ENCODE measurements around the gene MRPS27.

MRPS27 gene

GRCh38 chr5:72319976-72320752 is at the start of gene MRPS27, which contains the start of gene PTCD2:
Gene MRPS27 (minus strand): TSS chr5:72320240. CDS start chr5:72320221, 19 bp downstream.
Gene PTCD2 (plus strand): TSS chr5:72320373. CDS start chr5:72320383, 10 bp downstream.
- DNase-seq (ENCODE audit: low read depth in 1 of 2, low spot score in 1 of 2): peak; percentile 81 to 90

- no peak for DNase-seq (ENCODE audit: low read depth in 1 of 2, low spot score in 1 of 2)
Measured at GRCh38 chr5:72369711-72370110, 49.7 kb upstream of the MRPS27 start.

GRCh38 chr5:72369301-72369700 is 49.3 kb upstream of the MRPS27 start:
- no peak for DNase-seq (ENCODE audit: low read depth in 1 of 2, low spot score in 1 of 2)

GRCh38 chr5:72368271-72368670 is 48.2 kb upstream of the MRPS27 start:
- no peak for DNase-seq (ENCODE audit: low read depth in 1 of 2, low spot score in 1 of 2)

DNA sequence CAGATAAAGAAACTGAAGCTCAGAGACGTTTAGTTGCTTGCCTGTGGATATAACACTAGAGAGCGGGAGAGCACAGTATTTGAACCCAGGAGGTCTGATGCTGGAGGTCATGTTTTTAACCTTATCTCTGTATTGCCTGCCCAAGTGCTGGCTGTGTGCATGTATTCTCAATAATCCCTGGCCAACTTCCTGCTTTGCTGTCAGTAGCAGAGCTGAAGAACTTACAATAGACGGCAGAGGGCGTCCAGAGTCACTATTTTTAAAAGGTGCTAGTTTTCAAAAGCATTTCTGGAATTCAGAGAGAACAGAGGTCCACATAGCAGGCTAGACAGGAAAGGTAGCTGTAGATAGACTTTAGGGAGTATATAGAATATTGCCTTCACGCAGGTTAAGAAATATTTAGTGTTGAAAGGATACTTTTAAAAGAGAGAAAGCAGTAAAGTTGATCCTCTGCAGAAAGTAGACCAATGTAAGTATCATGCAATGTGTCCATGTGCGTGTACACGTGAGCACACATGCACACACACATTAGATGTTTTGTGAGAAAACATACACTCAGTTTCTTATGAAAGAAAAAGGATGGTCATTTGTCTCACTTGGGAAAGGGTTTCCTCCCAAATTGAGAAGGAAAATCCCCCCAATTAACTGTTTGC is 46.4 kb upstream of the MRPS27 start:
- no peak for DNase-seq (ENCODE audit: low read depth in 1 of 2, low spot score in 1 of 2)

DNA sequence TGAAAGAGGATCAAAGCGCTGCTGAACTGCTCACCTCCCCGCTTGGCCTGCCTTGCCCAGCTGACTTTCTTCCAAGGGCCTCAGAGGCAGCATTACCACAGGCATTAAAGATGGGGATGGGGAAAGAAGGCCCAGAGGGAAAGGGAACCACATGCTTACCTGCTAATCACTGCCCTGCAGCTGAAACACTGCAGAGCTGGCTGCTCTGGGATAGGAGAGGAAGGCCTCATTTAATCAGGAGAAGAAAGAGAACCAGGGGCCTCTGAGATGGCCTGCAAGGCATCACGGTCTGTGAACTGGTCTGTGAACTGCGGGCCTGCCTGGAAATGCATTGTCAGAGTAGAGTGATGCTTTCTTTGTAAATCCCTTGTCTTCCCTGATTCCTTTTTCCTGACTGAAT is 44.9 kb upstream of the MRPS27 start:
- no peak for DNase-seq (ENCODE audit: low read depth in 1 of 2, low spot score in 1 of 2)

DNA sequence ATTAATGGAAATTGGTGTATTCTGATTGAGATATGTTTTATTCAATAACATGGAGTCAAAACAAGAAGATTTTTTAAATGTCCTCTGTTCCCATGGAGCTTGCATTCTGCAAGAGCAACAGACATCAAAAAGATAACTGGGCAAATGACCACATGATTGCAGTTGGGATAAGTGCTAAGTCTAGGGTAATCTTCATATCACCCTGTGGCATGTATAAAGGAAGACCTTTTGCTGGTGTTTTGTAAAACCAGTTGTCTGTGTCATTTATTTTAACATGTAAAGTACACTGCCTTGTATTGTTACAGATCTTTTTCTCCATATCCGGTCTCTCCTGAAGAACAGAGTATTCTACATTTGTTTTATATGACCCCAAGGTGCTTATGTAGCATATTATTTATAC is 44.1 kb upstream of the MRPS27 start:
- no peak for DNase-seq (ENCODE audit: low read depth in 1 of 2, low spot score in 1 of 2)

DNA sequence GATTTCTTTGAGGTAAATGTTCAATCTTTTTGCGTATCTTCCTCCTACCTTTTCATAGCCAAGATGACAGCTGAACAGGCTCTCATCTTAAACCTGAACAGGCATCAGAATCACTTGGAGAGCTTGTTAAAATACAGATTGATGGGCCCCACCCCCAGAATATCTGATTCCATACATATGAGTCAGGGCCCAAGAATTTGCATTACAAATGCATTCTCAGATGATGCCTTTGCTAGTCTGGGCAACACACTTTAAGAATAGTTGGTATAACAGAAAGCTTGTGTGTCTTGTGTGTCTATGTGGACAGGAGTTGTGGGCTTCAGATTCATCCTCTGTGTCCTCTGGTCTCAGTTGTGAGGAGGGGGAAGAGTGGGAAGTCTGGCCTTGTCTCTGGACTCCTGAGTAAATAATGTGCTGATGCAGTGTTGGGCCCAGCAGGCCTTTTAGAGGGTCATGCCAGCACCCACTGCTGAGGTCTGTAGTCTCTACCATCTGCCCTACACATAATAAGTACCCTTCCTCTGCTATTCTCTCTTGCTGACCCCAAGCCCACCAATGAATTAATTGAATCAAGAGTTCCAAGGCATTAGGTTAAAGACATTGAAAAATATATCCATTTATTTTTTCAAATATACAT is 43.2 kb upstream of the MRPS27 start:
- no peak for DNase-seq (ENCODE audit: low read depth in 1 of 2, low spot score in 1 of 2)

DNA sequence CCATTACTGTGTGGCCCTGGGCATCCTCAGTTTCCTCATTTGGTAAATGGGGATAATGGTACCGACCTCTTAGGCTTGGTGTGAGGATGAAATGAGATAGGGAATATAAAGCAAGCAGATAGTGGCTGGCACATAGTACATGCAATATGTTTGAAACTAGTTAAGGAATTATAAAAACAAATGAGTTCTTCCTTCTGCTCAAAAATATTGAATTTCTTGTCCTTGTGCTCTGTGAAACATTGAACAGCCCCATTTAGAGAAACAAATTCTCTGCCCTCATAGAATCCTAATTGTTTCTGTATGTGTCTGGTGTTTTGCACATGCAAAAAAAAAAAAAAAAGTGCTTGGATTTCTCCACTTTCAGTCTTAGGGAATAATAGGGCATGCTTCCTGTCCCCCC is 39.8 kb upstream of the MRPS27 start:
- DNase-seq (ENCODE audit: low read depth in 1 of 2, low spot score in 1 of 2): no peak

DNA sequence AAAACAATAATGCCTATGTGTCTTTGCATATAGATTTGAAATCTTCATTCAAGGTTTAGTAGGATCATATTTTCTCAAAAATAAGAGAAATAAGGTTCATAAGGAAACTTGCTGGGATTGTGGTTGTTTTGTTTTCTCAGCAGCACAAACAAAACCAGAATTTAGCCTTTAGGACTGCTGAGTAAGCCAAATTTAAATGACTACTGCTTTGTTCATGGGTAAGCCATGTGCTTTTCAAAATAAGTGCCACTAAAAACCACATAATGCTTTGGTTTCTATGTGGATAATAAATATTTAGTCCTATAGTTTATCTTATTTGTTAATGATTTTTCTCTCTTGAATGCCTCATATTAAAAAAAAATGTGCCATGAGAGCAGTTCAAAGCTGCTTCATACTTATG is 38.9 kb upstream of the MRPS27 start:
- DNase-seq (ENCODE audit: low read depth in 1 of 2, low spot score in 1 of 2): no peak

DNA sequence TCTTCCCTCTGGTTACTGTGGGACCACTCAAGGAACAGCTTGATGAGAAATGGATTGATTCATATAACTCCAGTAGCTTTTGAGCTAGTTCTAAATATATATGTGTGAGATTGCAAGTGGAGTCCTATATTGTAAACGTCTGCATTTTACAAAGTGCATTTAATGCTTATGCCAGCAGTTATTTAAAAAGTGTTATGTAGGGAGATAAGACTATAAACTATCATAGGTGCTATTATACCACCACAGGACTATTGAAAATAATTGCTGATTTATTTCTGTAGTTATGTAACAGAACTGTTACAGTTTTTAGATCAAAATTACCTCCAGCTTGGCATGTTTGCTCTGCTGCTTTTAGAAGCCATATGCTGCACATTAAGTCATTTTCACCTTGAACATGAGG is 36.3 kb upstream of the MRPS27 start:
- no peak for DNase-seq (ENCODE audit: low read depth in 1 of 2, low spot score in 1 of 2)

DNA sequence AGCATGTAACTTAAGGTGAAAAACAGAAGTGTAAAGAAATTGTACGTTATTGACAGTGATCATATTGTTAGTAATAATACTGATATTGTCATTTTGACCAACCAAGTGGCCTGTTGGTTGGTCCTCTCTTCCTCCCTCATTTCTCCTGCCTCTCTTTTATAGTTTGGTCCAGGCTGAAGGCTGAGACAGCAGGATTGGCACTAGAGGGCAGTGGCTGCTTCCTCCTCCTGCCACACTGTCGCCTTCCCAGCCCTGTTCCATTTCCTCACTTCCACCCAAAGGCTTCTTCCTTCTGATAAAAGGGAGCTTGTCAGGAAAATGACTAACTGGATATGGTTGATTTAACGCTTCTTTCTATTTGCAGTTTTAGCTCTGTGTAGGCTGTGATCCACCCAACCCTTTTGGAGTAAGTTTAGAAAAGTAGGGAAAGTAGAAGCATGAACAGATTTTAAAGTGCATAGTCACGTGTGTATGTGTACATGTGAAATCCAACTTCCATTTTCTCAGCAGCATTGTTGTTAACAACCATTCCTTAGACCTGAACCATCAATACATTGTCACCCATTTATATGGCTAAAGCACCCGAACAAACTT is 35.8 kb upstream of the MRPS27 start:
- no peak for DNase-seq (ENCODE audit: low read depth in 1 of 2, low spot score in 1 of 2)

DNA sequence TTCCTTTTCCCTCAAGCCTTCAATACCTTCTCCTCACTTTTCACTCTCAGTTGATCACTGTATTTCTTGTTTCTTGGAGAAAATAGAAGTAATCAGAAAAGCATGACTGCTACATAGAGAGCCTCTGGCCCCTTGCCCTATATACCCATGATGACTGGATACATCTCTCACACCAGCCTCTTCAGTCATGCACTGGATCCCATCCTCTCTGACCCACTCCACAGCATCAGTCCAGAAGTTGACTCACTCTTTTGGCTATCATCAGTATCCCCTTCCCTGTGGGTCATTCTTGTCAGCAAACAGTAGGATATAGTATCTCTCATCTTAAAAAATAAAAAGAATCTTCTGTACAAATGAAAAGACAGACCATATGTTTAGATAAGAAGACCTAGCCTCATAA is 33.0 kb upstream of the MRPS27 start:
- DNase-seq (ENCODE audit: low read depth in 1 of 2, low spot score in 1 of 2): no peak

DNA sequence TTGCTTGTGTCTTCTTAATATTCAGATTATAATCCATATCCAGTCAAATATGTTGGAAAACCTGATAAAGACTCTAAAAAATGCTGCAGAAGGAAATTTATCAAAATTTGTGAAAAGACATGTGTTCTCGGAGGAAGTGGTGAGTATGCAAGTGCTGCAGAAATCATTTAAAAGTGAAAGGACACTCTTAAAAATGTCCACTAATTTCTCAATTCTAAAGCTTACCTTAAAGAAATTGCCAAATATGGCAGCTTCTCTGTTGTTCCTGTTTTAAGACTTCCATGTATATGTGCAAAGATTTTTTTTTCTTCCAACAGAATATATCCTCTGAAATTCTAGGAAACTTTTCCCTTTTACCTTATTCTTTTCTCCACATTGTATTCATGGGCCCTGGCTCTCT is 32.6 kb upstream of the MRPS27 start:
- DNase-seq (ENCODE audit: low read depth in 1 of 2, low spot score in 1 of 2): no peak

- no peak for DNase-seq (ENCODE audit: low read depth in 1 of 2, low spot score in 1 of 2)
Measured at GRCh38 chr5:72351376-72351775, 31.3 kb upstream of the MRPS27 start.

DNA sequence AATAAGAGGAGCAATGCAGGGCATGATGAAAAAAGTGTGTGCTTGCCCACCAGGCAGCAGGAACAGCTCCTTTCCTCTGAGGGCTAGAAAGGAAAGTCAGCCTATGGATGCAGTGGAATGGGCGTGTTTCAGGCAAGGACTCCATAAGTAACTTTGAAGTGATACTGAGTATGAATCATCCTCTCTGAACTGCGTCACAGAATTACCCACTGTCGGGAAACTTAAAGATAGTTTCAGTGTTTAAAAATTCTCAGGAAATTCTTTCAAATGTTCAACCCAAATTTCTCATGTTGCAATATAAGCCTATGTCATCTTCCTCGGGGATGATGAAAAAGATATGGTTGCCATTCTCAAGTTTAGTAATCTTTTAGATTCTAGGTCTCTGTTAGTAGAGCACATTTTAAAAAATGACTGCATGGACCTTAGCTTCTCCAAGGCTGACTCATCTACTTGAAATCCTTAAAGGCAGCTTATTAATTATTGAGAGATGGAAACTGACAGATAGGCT is 27.8 kb upstream of the MRPS27 start:
- DNase-seq (ENCODE audit: low read depth in 1 of 2, low spot score in 1 of 2): no peak

- DNase-seq (ENCODE audit: low read depth in 1 of 2, low spot score in 1 of 2): no peak
Measured at GRCh38 chr5:72346398-72346797, 26.4 kb upstream of the MRPS27 start.

GRCh38 chr5:72338689-72339209 is 18.7 kb upstream of the MRPS27 start:
- DNase-seq (ENCODE audit: low read depth in 1 of 2, low spot score in 1 of 2): no peak

DNA sequence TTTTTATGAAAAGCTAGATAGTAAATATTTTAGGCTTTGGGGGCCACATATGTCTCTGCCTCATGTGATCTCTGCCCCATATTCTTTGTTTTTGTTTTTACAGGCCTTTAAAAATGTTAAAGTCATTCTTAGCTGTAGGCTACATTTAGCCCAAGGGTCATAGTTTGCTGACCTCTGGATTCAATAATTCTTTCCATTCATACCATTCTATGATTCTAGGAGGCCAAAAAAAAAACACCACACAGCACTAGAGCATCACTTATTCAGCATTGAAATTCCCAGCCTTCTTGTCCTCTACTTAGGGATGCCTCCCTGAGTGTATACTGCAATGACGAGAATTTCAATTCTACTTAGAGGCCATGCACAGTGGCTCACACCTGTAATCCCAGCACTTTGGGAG is 17.1 kb upstream of the MRPS27 start:
- no peak for DNase-seq (ENCODE audit: low read depth in 1 of 2, low spot score in 1 of 2)

- DNase-seq (ENCODE audit: low read depth in 1 of 2, low spot score in 1 of 2): no peak
Measured at GRCh38 chr5:72330712-72331111, 10.7 kb upstream of the MRPS27 start.

GRCh38 chr5:72328172-72328571 is 8.1 kb upstream of the MRPS27 start:
- no peak for DNase-seq (ENCODE audit: low read depth in 1 of 2, low spot score in 1 of 2)

DNA sequence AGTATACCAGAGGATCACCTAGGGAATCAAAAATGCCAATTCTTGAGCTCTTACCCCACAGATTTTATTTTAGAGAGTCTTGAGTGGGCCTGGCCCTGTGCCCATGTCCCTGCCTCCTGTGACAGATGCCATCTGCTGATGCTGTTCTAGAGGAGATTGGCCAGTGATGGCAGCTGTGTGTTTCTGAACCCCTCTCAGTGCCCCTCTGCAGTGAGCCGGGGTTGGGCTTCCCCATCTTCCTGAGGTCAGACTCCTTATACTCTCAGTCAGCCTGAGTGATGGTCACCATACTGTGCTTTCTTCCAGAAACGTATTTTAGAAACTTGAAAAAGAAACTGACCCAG is 6.2 kb upstream of the MRPS27 start:
- DNase-seq (ENCODE audit: low read depth in 1 of 2, low spot score in 1 of 2): no peak
